Stimulated activated CD4-positive, alpha-beta T cell treated with anti-CD3 and anti-CD28 coated beads, Interleukin-12 subunit alpha, Interleukin-12 subunit beta, amount 100 ng/mL, for 4 hours (primary cell): ENCODE measurements around the gene TOMT.

ENCODE experiments used
- DNase-seq: peaks from one replicate; pipeline ENCODE4 v3.0.0-alpha.2; 2020

TOMT gene, protein sequence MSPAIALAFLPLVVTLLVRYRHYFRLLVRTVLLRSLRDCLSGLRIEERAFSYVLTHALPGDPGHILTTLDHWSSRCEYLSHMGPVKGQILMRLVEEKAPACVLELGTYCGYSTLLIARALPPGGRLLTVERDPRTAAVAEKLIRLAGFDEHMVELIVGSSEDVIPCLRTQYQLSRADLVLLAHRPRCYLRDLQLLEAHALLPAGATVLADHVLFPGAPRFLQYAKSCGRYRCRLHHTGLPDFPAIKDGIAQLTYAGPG

GRCh38 chr11:72105888-72106287 is at the start of gene TOMT:
Gene TOMT, plus strand, starts transcription at chr11:72105924. Its CDS starts 28 bp downstream, at chr11:72105952.
- DNase-seq = no peak

DNA sequence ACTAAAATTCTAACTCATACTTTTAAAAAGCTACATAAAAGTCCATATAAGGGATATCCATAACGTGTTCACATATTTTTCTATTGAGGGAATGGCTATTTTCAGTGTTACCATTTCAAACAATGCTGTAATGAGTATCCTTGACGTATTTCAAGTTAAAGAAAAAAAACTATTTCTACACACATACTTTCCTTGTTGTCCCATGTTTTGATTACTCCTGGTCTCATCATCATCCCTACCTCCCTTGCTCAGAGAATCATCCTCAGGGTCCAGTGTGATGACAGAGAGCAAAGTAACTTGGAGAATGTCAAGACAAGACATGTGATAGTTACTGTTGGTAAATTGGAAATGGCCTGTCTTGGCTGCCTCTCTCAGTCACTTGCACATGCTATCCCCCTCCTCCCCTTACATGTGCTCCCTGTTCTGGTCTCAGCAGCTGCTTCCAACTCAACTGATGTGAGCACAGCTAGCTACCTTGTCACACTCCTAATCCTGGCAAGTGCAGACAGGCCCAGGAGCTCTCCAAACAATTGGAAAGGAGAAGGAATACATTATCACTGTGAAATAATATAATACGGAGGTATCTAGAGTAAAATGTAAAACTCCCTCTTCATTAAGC is 47.2 kb upstream of the TOMT start:
- no peak for DNase-seq

GRCh38 chr11:72061739-72062396 is 43.9 kb upstream of the TOMT start:
- no peak for DNase-seq

GRCh38 chr11:72066855-72067254 is 38.9 kb upstream of the TOMT start:
- no peak for DNase-seq

DNA sequence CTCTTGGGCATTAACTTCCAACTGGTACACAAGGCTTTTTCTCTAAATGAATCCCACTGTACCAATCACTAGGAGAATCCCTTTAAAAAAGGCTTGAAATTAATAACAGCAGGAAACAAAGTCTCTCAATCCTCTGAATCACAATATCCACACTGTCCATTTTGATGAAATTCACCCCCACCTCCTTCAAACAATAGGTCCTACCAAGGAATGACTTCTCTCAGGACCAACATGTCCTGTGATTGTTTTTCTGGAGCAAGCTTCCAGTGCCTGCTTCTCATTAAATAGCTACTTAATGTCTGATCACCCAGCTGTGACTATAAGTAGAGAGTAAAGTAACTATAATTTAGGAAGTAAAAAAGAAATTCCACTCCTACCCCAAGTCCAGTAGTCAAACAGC is 38.5 kb upstream of the TOMT start:
- no peak for DNase-seq

DNA sequence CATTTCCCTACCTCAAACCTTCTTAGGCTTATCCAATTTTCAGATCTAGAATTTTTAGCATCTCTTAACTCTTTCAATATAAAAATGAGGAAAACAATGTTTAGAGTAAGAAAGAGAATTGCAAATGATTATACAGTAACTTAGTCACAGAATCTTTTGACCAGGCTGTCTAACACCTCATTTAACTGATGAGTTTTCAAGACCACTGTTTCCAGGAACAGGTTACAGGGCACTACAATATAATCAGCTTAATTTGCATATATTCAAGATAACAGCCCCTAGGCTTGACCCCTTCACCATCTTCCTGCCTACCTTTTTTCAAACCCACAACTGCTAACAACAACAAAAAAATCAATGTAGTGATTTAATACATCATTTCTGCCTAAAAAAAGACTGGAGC is 38.0 kb upstream of the TOMT start:
- DNase-seq = no peak

DNA sequence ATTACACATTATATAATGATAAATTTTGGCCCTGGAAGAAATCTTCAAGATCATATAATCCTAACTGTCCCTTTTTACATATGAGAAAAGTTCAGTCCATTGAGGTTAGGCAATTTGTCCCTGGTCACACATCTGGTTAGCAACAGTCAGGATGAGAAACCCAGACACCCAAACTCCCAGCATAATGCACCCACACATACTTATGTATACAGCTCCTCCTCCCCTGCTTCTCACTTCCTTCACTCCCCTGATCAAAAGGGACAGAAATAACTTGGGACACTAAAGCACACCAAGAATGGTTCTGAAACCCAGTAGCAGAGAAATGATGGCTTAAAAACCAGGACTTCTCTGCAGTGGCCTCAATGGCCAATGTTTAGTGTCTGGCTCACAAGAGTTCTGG is 36.5 kb upstream of the TOMT start:
- no peak for DNase-seq

GRCh38 chr11:72069787-72070251 is 35.9 kb upstream of the TOMT start:
- DNase-seq = no peak

GRCh38 chr11:72070491-72070890 is 35.2 kb upstream of the TOMT start:
- DNase-seq = no peak

DNA sequence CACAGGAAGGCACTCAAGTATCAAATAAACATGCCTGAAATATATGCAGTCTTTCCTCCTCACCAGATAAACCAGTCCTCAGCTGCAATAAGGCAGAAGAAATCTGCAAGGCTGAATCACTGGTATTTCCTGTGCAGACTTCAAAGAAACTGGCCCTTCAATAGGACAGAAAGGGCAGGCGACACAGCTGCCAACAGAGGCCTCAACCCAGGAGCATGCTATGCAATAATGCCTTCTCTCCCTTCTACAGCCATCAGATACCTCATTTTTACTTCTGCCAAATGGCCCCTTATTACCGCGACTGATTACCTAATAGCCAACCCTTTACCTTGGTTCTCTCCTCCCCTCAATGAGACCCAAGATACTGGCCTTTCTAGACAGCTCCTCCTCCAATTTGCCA is 33.4 kb upstream of the TOMT start:
- no peak for DNase-seq

GRCh38 chr11:72075109-72075508 is 30.6 kb upstream of the TOMT start:
- DNase-seq = no peak

DNA sequence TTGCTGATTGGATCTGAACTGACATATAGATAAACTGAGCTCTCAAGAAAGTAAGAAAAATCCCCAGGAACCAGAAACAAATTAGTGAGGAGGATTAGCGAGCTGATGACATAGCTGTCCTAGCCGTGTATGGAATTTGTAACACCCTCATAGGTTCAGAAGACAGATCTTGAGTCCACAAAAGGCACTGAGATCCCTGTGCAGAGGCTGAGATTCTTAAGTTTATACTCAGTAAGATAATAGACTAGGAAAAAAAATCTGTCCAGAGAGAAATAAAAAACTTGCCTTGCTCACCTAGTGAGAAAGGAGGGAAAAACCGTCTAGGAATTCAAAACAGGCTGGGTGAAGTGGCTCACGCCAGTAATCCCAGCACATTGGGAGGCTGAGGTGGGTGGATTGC is 30.0 kb upstream of the TOMT start:
- DNase-seq = no peak

DNA sequence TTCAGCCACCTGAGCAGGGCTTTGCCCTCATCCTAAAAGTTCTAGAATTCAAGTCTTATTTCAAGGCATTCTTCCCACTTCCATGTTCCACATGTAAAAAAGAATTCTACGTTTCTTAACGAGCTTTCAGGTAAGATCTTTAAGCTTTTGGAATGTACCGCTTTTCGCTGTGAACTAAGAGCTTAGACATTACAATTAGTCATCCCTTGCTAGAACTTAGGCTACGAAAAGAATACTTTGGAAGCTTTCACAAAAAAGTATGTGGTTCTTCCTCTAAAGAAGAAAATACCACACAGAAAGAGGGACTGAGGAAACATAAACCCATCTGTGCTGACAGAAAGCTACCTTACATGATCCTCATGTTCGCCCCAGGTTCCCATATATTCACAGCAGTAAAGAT is 27.2 kb upstream of the TOMT start:
- DNase-seq = no peak

GRCh38 chr11:72079819-72080325 is 25.9 kb upstream of the TOMT start:
- DNase-seq = no peak

DNA sequence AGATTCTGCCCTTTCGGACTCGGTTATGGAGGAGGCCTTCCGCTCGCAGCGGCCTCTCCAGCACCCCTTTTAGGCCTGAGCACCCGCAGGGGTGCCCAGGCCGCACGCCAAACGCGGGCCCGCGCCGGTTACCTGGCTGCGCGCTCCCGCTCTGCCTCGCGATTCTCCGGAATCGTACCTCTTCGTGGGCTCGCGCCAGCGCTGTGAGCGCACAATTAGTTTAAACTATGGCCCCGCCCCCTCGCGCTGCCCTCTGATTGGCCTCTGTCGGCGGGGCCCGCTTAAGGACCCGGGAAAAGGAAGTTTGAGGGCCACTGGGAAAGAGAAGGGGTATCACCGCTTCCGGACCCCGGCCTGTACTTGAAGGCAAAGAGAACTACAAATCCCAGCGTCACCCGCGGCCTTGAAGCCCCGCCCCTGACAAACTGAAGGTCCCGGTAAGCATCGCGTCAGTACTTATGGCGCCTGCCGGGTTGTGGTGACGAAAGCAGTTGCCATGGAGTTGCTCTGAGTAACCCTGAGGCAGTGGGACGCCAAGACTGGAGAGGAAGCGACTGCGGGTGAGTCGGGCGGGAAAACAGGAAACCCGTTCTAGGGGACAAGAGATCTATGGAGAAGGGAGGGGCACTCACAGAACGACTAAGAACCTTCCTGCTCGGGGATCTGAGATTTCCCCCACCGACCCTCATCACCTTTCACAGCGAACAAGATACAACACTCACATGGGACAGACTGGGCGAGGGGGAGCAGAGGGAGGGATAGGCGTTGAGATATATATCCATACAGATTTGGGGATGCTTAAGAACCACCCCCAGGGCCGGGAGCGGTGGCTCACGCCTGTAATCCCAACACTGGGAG is 25.2 kb upstream of the TOMT start, which contains the start of the genes LRRC51 and NUMA1:
TSS of gene LRRC51 (plus strand) at position 525 of the 858 bp plus-strand sequence. CDS start 8,234 bp downstream, outside the sequence.
TSS of gene NUMA1 (minus strand) at position 217 of the 858 bp plus-strand sequence. CDS start 44,599 bp downstream, outside the sequence.
- DNase-seq = peak; percentile 96

DNA sequence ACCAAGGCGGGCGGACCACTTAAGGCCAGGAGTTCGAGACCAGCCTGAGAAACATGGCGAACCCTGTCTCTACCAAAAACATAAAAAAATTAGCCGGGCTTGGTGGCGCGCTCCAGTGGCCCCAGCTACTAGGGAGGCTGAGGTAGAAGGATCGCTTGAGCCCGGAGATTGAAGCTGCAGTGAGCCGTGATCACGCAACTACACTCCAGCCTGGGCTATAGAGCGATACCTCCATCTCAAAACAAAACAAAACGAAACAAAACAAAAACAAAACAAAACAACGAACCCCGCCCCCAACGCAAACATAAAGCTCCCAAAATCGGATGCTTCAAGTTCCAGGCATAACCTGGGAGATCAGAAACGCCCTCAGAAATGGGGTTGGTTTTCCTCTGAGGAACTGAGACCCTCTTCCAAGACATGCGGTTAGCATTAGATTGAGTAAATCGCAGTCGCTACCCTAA is 24.5 kb upstream of the TOMT start:
- DNase-seq = no peak

DNA sequence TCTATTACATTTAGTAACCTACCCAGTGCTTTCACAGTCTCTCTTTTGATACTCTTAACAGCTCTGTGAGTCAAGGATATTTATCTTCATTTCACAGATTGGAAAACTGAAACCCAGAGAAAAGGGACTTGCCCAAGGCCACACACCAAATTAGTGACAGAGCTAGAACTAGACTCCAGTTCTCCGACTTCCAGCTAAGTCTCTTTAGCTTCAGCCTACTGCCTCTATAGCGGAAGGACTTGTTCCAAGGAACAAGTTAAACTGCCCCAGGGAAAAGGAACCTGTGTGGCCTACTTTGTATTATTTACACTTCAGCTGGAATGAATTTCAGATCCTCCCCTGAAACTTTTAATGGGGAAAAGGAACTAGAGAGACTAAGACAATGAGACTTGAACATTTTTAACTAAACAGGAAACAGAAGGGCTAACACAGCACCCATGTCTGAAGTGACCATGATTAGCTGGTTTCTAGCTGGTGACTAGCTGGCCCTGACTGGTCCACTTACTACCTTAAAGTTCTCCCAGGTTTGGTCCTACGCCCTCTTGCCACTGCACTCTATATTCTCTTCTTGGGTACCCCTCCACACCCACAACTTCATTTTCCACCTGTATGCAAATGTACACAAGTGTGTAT is 23.8 kb upstream of the TOMT start:
- no peak for DNase-seq

GRCh38 chr11:72083414-72083813 is 22.3 kb upstream of the TOMT start:
- DNase-seq = no peak

DNA sequence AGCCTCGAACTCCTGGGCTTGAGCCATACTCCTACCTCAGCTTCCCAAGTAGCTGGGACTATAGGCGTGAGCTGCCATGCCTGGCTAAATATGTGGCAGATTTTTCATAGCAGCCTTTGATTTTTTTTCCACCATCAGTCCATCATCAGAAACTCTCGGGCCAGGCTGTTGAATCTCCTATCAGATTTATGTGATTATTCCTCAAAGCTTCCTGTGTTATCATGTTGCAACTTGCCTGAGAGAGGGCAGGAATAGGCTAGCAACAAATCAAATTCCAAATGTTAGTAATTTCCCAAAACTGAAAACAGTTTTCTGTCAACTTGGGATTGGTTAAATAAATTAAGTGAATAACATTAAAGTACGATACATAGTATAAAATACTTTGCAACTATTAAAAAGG is 21.6 kb upstream of the TOMT start:
- DNase-seq = no peak

DNA sequence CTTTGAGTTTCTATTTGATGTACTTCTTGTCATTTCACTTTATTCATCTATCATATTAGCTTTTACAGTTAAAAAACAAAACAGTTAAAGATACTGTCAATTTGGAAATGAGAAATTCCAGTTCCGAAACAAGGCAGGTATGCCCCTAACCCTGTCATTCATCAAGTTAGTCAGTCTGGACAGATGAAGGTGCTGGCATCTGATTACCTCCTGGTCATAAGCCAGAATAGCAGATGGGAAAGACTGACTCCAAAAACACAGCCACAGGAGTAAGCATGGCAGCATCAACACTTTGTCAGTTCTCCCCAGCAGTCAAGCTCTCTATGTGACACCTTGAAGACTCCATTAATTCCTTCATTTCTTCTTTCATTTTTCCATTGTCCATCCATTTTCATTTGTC is 20.8 kb upstream of the TOMT start:
- no peak for DNase-seq

DNA sequence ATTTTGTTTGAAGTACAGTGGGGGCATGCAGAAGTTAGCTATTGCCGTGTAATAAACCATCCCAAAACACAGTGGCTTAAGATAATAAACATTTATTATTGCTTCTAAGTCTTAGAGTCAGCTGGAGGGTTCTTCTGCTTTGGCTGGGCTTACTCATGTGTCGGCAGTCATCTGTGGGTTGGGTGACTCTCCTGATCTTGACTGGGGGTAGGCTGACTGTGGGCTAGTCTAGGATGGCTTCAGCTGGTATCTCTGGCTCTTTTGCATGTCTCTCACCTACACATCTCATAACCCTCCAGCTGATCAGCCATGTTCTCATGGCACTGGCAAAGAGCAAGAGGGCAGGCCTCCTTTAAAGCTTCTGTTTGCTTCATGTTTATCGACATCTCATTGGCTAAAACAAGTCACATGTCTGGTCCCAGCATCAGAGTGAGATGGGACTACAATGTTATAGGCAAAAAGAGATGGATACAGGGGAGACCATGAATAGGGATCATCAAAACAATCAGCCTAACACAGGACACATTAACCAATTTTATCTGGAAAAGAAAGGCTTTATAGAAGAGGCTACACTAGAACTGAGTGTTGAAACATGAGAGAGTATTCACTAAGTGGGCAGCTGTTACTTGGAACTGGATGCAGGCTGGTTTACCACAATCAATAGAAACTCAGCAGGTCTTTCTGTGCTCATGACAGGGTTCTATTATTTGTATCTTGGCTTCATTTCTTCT is 19.9 kb upstream of the TOMT start:
- DNase-seq = no peak
